ENCODE results near the gene PLA2G4E.

The PLA2G4E gene

DNA sequence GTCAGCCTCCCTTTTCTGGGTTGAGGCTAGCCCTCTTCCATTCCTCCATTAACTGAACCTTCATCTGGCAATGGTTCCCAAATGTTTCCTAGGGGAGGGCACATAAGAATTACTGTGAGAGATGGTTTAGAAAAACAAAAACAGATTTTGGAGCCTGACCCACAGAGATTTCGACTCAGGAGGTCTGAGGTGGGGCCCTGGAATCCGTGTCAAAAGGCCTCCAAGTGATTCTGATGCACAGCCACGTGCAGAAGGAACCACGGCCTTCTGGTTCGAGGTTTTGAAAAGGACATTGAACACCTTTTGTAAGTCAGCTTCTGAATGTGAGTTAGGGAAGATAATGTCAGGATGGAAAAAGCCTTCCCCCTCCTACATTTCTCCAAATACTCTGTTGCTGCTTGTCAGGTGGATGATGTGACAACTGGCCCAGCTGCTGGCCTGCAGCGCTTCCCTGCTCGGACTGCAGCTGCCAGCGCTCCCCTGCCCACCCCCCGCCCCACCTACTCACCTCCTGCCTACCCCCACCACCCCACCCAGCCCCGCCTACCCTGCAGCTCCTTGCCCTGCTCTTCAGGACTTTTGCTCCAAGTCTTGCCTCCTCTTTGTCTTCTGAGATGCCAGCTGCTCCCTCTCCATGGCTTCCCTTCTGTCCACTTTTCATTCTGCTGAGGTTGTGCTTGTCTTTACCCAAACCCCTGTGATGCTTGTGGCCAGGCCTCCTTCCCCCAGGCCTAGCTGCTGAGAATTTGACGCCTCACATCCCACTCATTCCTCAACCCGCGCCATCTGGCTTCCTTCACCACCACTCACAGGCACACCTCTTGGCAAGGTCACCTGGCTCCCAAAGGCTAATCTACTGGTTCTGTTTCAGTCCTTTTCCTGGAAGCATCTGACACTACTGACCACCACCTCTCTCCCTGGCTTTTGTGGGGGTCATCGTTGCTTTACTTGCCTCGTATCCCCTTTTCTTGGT, 55.1 kb downstream of the PLA2G4E start:
- no peak for TF ChIP-seq POLR2A (IDR thresholded peaks at IDR 0.05; ENCODE audit: low read length)
- no peak for TF ChIP-seq GATA1 (IDR thresholded peaks at IDR 0.05; ENCODE audit: low read depth, low read length)
- no peak for DNase-seq

DNA sequence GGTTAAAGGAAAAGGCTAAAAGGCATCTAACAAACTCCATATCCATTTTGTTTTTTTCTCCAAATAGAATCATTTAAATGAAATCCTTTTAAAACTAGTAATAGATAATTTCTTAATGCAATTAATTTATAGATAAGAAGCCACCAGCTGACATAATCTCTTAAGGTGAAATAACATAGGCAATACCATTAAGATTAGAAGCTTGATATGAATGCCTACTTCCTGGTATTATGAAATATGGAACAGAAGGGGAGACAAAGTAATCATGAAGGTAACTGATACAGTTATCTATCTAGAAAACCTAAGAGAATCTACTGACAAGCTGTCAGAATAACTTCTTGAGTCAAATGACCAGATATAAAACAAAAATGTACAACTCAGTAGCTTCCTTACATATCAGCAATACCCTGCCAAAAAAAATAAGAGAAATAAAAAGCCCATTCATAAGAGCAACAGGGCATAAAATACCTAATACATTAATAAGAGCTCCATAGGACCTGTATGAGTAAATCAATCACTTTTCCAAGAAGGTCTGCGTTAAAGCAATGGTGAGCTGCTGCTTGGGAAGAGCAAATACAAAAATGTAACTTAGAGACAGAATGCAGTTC, 59.1 kb downstream of the PLA2G4E start:
- TF ChIP-seq GATA1 (IDR thresholded peaks at IDR 0.05; ENCODE audit: low read depth, low read length), result no peak
- TF ChIP-seq POLR2A (IDR thresholded peaks at IDR 0.05; ENCODE audit: low read length), result no peak
- DNase-seq, result no peak

DNA sequence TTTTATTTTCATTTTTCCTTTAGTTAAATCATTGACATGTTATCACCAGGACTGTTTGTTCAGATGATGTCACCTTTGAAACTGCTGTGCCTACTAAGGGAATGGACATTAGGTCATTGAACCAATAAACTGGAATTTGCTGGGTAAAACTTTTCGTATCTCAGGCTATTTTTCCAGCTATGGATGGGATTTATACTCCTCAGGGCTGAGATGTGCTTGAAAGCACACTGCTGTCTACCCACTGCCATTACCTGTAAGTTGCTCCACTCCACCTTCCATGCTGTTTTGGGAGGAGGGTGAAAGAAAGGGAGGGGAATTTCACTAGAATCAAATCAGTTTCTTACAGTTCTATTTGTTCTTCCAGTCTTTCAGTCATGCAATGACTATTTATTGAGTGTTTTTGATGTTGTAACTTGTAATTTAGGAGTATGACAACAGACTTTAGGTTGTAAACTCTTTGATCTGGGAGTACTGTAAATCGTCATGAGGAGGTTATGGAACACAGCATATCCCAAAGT, 59.8 kb downstream of the PLA2G4E start:
- no peak for TF ChIP-seq POLR2A (IDR thresholded peaks at IDR 0.05; ENCODE audit: low read length)
- TF ChIP-seq GATA1 (IDR thresholded peaks at IDR 0.05; ENCODE audit: low read depth, low read length), result no peak
- no peak for DNase-seq

DNA sequence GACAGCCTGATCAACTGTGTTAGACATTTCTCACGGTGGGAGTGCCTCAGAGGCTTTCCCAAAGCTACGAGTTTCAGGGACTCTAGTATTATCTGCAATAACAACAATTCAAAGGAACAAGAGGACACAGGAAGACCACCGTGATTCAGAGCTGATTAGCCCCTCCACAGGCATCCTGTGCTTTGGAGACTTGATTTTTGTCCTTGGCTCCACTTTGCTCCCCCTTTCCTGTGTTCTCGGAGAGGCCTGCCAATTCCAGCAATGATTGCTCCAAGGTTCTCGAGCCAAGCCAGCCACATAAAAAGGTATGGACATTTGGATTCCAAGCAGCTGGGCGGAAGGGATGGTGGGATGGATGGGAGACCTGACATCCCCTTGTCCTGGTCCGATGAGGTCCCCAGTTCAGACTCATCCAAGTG, 62.8 kb downstream of the PLA2G4E start:
- no peak for TF ChIP-seq GATA1 (IDR thresholded peaks at IDR 0.05; ENCODE audit: low read depth, low read length)
- no peak for TF ChIP-seq POLR2A (IDR thresholded peaks at IDR 0.05; ENCODE audit: low read length)
- no peak for DNase-seq

DNA sequence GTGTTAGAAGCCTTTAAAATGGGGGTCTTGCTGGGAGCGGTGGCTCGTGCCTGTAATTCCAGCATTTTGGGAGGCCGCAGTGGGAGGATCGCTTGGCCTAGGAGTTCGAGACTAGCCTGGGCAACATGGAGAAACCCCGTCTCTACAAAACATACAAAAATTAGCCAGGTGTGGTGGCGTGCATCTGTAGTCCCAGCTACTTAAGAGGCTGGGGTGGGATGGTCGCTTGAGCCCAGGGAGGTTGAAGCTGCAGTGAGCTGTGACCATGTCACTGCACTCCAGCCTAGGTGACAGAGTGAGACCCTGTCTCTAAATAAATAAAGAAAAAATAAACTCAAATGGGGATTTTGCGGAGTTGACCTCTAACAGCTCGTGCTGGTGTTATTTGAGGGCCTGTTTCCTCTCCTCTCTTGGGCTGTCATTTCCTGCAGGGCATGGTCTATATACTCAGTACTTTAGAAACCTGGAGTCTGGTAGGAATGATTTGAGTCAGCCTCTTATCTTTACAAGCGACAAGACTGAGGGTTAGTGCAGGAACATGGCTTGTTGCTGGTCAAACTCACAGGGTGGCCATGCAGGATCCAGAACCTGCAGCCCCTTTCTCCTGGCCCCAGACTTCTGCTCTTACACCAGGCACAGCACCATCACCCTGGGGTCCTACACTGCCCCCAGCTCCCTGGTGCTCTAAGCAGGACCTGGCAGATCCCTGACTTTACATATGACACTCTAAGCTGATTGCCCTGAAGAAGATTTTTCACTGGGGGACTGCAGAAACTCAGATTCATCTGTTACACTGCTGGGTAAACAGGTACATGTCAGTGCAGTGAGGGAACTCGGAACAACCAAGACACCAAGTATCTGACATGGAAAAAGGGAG, 63.6 kb downstream of the PLA2G4E start:
- DNase-seq, result no peak
- TF ChIP-seq POLR2A (IDR thresholded peaks at IDR 0.05; ENCODE audit: low read length) (no peak), GATA1 (IDR thresholded peaks at IDR 0.05; ENCODE audit: low read depth, low read length) (no peak)

DNA sequence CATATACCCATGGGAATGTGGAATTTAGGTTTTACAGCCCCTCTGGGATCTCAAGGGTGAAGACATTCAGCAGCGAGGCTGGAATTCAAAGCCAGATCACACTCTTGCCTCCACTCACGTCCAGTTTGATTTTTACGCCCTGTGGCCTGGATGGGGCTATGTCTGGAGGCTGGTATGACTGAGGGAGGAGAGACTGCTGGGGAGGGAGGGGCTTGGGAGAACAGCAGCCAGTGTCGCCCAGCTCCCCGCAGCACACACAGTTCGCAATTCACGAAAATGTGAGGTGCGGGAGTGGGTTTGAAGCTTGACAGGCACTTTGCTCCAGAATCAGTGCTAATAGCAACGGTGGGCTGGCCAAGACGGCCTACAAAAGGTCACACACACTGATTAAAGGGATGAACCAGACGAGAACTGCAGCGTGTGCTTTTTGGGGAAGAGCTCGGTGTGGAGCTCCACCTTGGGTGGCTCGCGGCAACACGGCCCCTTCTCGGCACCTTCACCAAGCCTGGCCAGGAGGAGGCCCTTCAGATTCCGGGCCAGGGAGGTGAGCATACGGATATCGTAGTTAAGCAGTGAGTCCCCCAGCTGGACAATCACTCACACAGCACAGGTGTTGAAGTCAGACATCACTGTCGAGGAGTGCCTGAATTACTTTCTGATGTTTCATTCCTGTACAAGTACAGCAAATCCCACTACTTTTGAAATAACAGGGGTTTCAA, 64.9 kb downstream of the PLA2G4E start:
- no peak for DNase-seq
- TF ChIP-seq GATA1 (IDR thresholded peaks at IDR 0.05; ENCODE audit: low read depth, low read length) (no peak), POLR2A (IDR thresholded peaks at IDR 0.05; ENCODE audit: low read length) (no peak)

DNA sequence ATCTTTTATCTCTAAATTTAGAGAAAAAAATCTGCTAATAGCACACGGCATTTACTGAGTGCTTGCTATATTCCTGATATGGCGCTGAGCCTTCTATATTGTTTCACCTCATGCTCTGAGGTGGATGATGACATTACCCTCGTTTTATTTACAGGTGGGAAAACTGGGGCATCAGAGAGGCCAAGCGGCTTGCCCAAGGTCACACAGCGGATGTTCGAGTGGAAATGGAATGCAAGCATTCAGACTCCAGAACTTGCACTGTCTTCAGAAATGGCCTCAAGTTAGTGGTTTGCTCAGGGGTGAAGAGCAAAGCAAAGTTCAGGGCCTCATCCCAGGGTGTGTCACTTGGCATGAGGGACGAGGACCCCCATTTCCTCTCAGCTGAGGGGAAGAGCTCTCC, 65.7 kb downstream of the PLA2G4E start:
- no peak for DNase-seq
- TF ChIP-seq POLR2A (IDR thresholded peaks at IDR 0.05; ENCODE audit: low read length) (no peak), GATA1 (IDR thresholded peaks at IDR 0.05; ENCODE audit: low read depth, low read length) (no peak)

DNA sequence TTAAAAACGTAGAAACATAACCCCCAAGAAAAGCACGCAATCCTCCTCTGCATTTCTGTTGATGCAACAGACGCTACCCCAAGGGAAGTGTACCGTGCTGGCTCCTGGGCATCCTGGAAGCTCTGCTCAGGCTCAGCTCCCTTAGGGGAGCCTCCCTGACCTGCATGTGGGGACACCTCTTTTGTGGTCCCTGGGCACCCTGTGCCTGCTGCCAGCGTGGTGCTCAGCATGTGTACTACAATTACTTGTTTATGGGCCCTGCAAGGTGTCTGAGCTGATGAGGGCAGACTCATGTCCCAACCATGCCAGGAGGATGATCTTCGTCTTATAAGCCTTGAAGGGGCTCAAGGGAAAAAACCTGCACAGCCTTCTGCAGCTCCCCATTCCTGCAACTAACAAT, 66.8 kb downstream of the PLA2G4E start:
- no peak for TF ChIP-seq GATA1 (IDR thresholded peaks at IDR 0.05; ENCODE audit: low read depth, low read length)
- TF ChIP-seq POLR2A (IDR thresholded peaks at IDR 0.05; ENCODE audit: low read length), result no peak
- no peak for DNase-seq

DNA sequence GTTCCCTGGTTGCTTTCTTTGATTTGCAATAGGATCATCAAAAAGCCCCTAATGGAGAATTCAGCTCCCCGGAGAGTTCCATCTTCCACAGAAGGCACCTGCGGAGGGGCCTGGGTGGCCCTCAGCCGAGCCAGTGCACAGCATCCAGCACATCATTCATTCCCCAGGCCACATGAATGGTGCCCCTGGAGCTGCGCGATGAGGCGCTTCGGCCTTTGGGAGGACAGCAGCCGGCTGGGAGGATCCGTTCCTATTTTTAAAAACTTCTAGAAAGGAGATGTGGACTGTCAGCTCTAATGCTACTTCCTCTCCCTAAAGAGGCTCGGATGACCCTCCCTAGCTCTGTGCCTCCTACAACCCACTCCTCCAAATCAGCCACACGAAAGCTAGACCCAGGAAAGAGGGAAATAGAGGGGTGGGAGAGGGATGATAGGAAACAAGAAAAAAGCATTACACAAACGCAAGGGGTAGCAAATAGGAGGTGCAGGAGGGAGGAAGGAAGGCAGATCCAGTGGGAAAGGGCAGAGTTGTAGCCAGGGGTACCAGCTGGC, 68.8 kb downstream of the PLA2G4E start:
- TF ChIP-seq GATA1 (IDR thresholded peaks at IDR 0.05; ENCODE audit: low read depth, low read length) (no peak), POLR2A (IDR thresholded peaks at IDR 0.05; ENCODE audit: low read length) (no peak)
- no peak for DNase-seq

DNA sequence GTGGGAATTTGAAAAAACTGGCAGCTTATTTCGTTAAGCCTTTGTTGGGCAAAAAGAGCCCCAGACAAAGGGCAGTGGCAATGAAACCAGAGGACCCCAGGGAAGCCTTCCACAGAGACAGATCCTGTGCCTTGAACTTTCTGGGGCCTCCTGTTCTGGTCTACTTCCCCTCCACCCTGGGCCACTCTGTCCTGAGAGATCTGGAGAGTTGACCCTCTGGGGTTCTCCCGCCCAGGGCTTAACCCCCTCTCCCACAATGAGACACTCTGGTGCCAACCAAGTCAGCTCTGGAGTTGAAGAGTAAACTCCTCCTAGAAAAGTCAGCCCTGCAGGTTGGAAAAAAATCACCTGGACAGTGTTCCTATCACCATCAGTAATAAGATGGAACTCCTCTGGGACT, 69.3 kb downstream of the PLA2G4E start:
- no peak for DNase-seq
- TF ChIP-seq GATA1 (IDR thresholded peaks at IDR 0.05; ENCODE audit: low read depth, low read length), result no peak
- no peak for TF ChIP-seq POLR2A (IDR thresholded peaks at IDR 0.05; ENCODE audit: low read length)

DNA sequence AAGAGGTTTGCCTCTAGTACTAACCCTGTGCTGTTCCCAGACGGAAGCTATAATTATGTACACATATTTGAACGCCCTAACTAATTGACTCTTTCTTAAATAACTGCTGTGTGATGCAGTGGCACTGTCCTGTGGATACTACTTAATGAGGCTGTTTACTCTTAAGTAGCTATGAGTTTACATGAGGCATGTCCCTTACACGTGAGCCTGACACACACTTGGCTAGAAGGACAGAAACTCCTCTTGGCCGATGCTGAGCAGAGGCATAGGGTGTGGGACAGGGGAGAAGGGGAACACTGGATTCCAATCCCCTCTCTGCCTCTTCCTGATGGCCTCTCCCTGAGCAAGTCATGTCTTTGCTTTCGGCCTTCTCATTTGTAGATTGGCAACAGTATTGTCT, 70.4 kb downstream of the PLA2G4E start:
- TF ChIP-seq GATA1 (IDR thresholded peaks at IDR 0.05; ENCODE audit: low read depth, low read length) (no peak), POLR2A (IDR thresholded peaks at IDR 0.05; ENCODE audit: low read length) (no peak)
- no peak for DNase-seq

DNA sequence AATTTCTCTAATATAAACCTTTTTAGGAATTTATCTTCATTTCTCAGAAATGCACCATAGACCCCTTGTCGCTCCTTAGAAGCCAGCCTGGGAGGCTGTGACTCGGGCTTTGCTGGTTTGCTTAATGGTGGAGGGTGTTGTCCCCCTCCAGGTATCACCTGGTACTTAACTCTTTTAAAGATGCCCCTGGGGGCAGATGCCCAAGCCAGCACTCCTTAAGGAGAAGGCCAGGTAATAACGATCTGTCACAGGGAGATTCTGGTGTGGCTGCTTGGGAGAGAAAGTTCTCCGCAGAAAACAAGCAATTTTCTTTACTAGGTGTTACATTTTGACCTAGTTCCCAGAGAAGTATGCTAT, 70.7 kb downstream of the PLA2G4E start:
- DNase-seq, result no peak
- TF ChIP-seq POLR2A (IDR thresholded peaks at IDR 0.05; ENCODE audit: low read length) (no peak), GATA1 (IDR thresholded peaks at IDR 0.05; ENCODE audit: low read depth, low read length) (no peak)
